ENCODE results near the gene CTIF. TPM values are rescaled to one million over a fixed set of nuclear protein-coding genes. Genes with fewer than 3 reads are reported as not detected.

Gene CTIF
- polyA plus RNA-seq, 1 donor from 2014 or later, result 50.2 TPM

DNA sequence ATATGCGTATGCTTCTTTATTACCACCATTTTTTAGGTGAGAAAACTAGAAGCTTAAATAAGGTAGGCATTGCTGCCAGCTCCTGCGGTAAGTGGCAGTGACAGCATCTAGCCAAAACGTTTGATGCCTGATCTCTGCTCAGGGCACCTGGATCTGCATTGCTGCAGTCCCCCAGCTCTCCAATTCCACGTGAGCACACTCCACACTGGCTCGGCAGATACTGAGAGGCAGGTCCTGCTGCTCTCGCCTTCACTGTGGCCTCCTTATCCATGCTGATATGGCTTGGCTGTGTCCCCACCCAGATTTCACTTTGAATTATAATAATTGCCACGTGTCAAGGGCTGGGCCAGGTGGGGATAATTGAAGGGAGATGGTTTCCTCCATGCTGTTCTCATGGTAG lies 160.9 kb downstream of the CTIF start:
- no peaks in the 10 kb centered on the region for H4K20me1 ChIP-seq (ENCODE audit: insufficient read depth)
- no peak overlapping the region for H3K27ac ChIP-seq (ENCODE audit: low read length)

DNA sequence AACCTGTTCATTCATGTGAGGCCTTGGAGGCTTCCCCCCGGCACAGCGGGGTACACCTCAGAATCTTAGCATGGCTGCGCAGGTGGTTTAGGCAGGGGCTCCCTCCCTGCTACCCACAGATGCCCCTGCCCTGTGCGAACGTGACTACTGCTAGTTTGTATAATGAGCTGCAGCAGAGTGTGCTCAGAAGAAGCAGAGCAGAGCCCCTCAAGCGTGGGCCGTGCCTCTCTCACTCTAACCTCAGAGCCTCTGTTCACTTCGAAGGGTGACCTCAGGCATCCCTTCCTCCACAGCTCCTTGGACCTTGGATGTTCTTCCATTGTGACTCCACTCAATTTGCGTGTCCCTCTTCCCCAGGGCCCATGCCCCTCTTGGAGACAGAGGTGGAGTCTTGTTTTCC lies 161.6 kb downstream of the CTIF start:
- H4K20me1 ChIP-seq (ENCODE audit: insufficient read depth), result no peaks in the 10 kb centered on the region
- TF ChIP-seq RAD21 (conservative IDR thresholded peaks at IDR 0.05) (no peak), EZH2 (IDR thresholded peaks at IDR 0.05; ENCODE audit: borderline replicate concordance, insufficient read depth, low read length, poor library complexity, severe bottlenecking) (no peak), EP300 (conservative IDR thresholded peaks at IDR 0.05; ENCODE audit: poor library complexity, severe bottlenecking) (no peak), MXI1 (conservative IDR thresholded peaks at IDR 0.05; ENCODE audit: poor library complexity, severe bottlenecking) (no peak), SMC3 (conservative IDR thresholded peaks at IDR 0.05; ENCODE audit: poor library complexity) (no peak), TAF1 (IDR thresholded peaks at IDR 0.05; ENCODE audit: low read depth) (no peak), POLR2AphosphoS5 (IDR thresholded peaks at IDR 0.05) (no peak)
- TF ChIP-seq, protein P1, sequence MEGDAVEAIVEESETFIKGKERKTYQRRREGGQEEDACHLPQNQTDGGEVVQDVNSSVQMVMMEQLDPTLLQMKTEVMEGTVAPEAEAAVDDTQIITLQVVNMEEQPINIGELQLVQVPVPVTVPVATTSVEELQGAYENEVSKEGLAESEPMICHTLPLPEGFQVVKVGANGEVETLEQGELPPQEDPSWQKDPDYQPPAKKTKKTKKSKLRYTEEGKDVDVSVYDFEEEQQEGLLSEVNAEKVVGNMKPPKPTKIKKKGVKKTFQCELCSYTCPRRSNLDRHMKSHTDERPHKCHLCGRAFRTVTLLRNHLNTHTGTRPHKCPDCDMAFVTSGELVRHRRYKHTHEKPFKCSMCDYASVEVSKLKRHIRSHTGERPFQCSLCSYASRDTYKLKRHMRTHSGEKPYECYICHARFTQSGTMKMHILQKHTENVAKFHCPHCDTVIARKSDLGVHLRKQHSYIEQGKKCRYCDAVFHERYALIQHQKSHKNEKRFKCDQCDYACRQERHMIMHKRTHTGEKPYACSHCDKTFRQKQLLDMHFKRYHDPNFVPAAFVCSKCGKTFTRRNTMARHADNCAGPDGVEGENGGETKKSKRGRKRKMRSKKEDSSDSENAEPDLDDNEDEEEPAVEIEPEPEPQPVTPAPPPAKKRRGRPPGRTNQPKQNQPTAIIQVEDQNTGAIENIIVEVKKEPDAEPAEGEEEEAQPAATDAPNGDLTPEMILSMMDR (IDR thresholded peaks at IDR 0.05; ENCODE audit: poor library complexity, severe bottlenecking), result no peak
- TF ChIP-seq, protein P2, sequence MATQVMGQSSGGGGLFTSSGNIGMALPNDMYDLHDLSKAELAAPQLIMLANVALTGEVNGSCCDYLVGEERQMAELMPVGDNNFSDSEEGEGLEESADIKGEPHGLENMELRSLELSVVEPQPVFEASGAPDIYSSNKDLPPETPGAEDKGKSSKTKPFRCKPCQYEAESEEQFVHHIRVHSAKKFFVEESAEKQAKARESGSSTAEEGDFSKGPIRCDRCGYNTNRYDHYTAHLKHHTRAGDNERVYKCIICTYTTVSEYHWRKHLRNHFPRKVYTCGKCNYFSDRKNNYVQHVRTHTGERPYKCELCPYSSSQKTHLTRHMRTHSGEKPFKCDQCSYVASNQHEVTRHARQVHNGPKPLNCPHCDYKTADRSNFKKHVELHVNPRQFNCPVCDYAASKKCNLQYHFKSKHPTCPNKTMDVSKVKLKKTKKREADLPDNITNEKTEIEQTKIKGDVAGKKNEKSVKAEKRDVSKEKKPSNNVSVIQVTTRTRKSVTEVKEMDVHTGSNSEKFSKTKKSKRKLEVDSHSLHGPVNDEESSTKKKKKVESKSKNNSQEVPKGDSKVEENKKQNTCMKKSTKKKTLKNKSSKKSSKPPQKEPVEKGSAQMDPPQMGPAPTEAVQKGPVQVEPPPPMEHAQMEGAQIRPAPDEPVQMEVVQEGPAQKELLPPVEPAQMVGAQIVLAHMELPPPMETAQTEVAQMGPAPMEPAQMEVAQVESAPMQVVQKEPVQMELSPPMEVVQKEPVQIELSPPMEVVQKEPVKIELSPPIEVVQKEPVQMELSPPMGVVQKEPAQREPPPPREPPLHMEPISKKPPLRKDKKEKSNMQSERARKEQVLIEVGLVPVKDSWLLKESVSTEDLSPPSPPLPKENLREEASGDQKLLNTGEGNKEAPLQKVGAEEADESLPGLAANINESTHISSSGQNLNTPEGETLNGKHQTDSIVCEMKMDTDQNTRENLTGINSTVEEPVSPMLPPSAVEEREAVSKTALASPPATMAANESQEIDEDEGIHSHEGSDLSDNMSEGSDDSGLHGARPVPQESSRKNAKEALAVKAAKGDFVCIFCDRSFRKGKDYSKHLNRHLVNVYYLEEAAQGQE (IDR thresholded peaks at IDR 0.05; ENCODE audit: borderline replicate concordance), result no peak
- no peak overlapping the region for H2AFZ ChIP-seq (ENCODE audit: low read depth, low read length)
- no peaks in the 10 kb centered on the region for H3K27me3 ChIP-seq (ENCODE audit: insufficient read depth, low read depth, low read length)
- H3K9me3 ChIP-seq (ENCODE audit: low read length), result no peaks in the 10 kb centered on the region
- H3K36me3 ChIP-seq (ENCODE audit: insufficient read depth, low read length), result no peaks in the 10 kb centered on the region
- no peaks in the 10 kb centered on the region for H3K79me2 ChIP-seq (replicated peaks; ENCODE audit: insufficient read depth, low read length)
- no peak overlapping the region for H3K9ac ChIP-seq (ENCODE audit: low read length)
- H3K4me2 ChIP-seq (ENCODE audit: low read length), result no peak overlapping the region
- H3K4me3 ChIP-seq (ENCODE audit: low read length), result no peak overlapping the region
- no peaks in the 10 kb centered on the region for H3F3A ChIP-seq (ENCODE audit: insufficient read depth, low read length, poor library complexity, severe bottlenecking)
- no peaks in the 10 kb centered on the region for H3K9me2 ChIP-seq (ENCODE audit: insufficient read depth, low read length)
- H3K27ac ChIP-seq (ENCODE audit: low read length), result no peak overlapping the region

More for the DNA sequence above, 160.9 kb downstream of the CTIF start:
- TF ChIP-seq SMC3 (conservative IDR thresholded peaks at IDR 0.05; ENCODE audit: poor library complexity), result no peak
- no peak for TF ChIP-seq EZH2 (IDR thresholded peaks at IDR 0.05; ENCODE audit: borderline replicate concordance, insufficient read depth, low read length, poor library complexity, severe bottlenecking)
- no peak for TF ChIP-seq EP300 (conservative IDR thresholded peaks at IDR 0.05; ENCODE audit: poor library complexity, severe bottlenecking)
- TF ChIP-seq, protein P2 (IDR thresholded peaks at IDR 0.05; ENCODE audit: borderline replicate concordance), result no peak
- no peak for TF ChIP-seq MXI1 (conservative IDR thresholded peaks at IDR 0.05; ENCODE audit: poor library complexity, severe bottlenecking)
- TF ChIP-seq TAF1 (IDR thresholded peaks at IDR 0.05; ENCODE audit: low read depth), result no peak
- no peak for TF ChIP-seq POLR2AphosphoS5 (IDR thresholded peaks at IDR 0.05)
- TF ChIP-seq RAD21 (conservative IDR thresholded peaks at IDR 0.05), result no peak
- TF ChIP-seq, protein P1 (IDR thresholded peaks at IDR 0.05; ENCODE audit: poor library complexity, severe bottlenecking), result no peak
- Histone ChIP-seq H3K79me2 (replicated peaks; ENCODE audit: insufficient read depth, low read length) (no peaks in the 10 kb centered on the region), H3K9me3 (ENCODE audit: low read length) (no peaks in the 10 kb centered on the region), H3K9ac (ENCODE audit: low read length) (no peak overlapping the region), H3K4me3 (ENCODE audit: low read length) (no peak overlapping the region), H2AFZ (ENCODE audit: low read depth, low read length) (no peak overlapping the region), H3K27me3 (ENCODE audit: insufficient read depth, low read depth, low read length) (no peaks in the 10 kb centered on the region), H3K9me2 (ENCODE audit: insufficient read depth, low read length) (no peaks in the 10 kb centered on the region), H3F3A (ENCODE audit: insufficient read depth, low read length, poor library complexity, severe bottlenecking) (no peaks in the 10 kb centered on the region), H3K36me3 (ENCODE audit: insufficient read depth, low read length) (no peaks in the 10 kb centered on the region), H3K4me2 (ENCODE audit: low read length) (no peak overlapping the region)

All from neural cell (in vitro differentiated cells).